ENCODE data around the gene RPA1. TPM values are rescaled to one million over a fixed set of nuclear protein-coding genes. Genes with fewer than 3 reads are reported as not detected.

The RPA1 gene
- total and polyA plus RNA-seq, 10 of the 15 experiments (the other 5 are each of a cell fraction or from before 2014, with no cell fraction given): 35.9 to 198 (median 71.2) TPM

DNA sequence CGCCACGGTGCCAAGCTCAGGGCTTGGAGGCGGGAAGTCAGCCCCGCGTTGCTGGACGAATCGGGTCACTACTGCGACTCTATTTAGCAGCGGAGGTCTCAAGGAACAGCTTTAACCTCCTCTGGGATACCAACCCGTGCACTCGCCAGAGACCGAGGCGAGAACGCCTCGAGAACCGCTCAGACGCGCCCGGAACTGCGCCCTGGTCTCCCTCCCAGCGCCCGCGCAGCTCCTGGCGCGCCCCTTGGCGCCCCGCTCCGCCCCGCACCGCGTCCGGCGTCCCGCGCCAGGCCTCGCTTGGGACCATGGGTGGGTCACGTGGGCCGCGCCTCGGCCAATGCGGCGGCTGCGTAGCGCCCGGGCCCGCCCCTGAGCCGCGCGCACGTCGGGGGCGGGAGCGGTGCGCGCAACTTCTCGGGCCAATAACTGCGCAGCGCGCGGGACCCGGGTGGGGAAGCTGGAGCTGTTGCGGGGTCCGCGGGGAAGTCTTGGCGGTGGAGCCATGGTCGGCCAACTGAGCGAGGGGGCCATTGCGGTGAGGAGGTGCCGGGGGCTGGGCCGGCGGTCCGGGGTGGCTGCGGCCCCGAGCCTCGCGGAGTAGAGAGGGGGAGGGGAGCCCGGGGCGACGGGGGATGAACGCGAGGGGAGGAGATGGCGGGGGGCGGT is at the start of gene RPA1, which contains the start of gene SMYD4 (continued):
- TF ChIP-seq, protein P1, sequence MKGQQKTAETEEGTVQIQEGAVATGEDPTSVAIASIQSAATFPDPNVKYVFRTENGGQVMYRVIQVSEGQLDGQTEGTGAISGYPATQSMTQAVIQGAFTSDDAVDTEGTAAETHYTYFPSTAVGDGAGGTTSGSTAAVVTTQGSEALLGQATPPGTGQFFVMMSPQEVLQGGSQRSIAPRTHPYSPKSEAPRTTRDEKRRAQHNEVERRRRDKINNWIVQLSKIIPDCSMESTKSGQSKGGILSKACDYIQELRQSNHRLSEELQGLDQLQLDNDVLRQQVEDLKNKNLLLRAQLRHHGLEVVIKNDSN (IDR thresholded peaks at IDR 0.05; ENCODE audit: borderline replicate concordance, extremely low read length, insufficient read depth, low read depth, low read length): peak; percentile 99
- TF ChIP-seq, protein P2, sequence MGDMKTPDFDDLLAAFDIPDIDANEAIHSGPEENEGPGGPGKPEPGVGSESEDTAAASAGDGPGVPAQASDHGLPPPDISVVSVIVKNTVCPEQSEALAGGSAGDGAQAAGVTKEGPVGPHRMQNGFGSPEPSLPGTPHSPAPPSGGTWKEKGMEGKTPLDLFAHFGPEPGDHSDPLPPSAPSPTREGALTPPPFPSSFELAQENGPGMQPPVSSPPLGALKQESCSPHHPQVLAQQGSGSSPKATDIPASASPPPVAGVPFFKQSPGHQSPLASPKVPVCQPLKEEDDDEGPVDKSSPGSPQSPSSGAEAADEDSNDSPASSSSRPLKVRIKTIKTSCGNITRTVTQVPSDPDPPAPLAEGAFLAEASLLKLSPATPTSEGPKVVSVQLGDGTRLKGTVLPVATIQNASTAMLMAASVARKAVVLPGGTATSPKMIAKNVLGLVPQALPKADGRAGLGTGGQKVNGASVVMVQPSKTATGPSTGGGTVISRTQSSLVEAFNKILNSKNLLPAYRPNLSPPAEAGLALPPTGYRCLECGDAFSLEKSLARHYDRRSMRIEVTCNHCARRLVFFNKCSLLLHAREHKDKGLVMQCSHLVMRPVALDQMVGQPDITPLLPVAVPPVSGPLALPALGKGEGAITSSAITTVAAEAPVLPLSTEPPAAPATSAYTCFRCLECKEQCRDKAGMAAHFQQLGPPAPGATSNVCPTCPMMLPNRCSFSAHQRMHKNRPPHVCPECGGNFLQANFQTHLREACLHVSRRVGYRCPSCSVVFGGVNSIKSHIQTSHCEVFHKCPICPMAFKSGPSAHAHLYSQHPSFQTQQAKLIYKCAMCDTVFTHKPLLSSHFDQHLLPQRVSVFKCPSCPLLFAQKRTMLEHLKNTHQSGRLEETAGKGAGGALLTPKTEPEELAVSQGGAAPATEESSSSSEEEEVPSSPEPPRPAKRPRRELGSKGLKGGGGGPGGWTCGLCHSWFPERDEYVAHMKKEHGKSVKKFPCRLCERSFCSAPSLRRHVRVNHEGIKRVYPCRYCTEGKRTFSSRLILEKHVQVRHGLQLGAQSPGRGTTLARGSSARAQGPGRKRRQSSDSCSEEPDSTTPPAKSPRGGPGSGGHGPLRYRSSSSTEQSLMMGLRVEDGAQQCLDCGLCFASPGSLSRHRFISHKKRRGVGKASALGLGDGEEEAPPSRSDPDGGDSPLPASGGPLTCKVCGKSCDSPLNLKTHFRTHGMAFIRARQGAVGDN (IDR thresholded peaks at IDR 0.05): peak; percentile 72
- no peak for TF ChIP-seq SPI1 (IDR thresholded peaks at IDR 0.05; ENCODE audit: borderline replicate concordance, insufficient read depth, low read depth, low read length)
- no peak for TF ChIP-seq NFXL1 (IDR thresholded peaks at IDR 0.05; ENCODE audit: borderline replicate concordance)
- TF ChIP-seq CEBPB (IDR thresholded peaks at IDR 0.05; ENCODE audit: borderline replicate concordance in 1 of 2, low read depth in 2 of 2, low read length in 2 of 2): no peak
- TF ChIP-seq IRF4 (IDR thresholded peaks at IDR 0.05; ENCODE audit: low read depth, low read length): no peak
- TF ChIP-seq KAT2A (conservative IDR thresholded peaks at IDR 0.05; ENCODE audit: control insufficient read depth, low read depth, low read length): no peak
- TF ChIP-seq, protein P3, sequence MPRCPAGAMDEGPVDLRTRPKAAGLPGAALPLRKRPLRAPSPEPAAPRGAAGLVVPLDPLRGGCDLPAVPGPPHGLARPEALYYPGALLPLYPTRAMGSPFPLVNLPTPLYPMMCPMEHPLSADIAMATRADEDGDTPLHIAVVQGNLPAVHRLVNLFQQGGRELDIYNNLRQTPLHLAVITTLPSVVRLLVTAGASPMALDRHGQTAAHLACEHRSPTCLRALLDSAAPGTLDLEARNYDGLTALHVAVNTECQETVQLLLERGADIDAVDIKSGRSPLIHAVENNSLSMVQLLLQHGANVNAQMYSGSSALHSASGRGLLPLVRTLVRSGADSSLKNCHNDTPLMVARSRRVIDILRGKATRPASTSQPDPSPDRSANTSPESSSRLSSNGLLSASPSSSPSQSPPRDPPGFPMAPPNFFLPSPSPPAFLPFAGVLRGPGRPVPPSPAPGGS (IDR thresholded peaks at IDR 0.05; ENCODE audit: borderline replicate concordance, insufficient read depth, low read depth, low read length, poor library complexity, severe bottlenecking): no peak
- no peak for TF ChIP-seq MEF2A (IDR thresholded peaks at IDR 0.05; ENCODE audit: insufficient read depth, low read depth, low read length)
- TF ChIP-seq, protein P4, sequence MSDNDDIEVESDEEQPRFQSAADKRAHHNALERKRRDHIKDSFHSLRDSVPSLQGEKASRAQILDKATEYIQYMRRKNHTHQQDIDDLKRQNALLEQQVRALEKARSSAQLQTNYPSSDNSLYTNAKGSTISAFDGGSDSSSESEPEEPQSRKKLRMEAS (IDR thresholded peaks at IDR 0.05; ENCODE audit: low read depth, low read length): peak; percentile 86
- TF ChIP-seq NFYA (IDR thresholded peaks at IDR 0.05; ENCODE audit: borderline replicate concordance, low read depth, low read length): no peak
- TF ChIP-seq YBX1 (IDR thresholded peaks at IDR 0.05): no peak
- TF ChIP-seq HDAC2 (IDR thresholded peaks at IDR 0.05): no peak
- no peak for TF ChIP-seq JUNB (IDR thresholded peaks at IDR 0.05)
- no peak for TF ChIP-seq ESRRA (IDR thresholded peaks at IDR 0.05; ENCODE audit: low read length)
- TF ChIP-seq SUZ12 (IDR thresholded peaks at IDR 0.05; ENCODE audit: unreplicated experiment): no peak
- TF ChIP-seq IKZF2 (IDR thresholded peaks at IDR 0.05): no peak
- TF ChIP-seq, protein P5, sequence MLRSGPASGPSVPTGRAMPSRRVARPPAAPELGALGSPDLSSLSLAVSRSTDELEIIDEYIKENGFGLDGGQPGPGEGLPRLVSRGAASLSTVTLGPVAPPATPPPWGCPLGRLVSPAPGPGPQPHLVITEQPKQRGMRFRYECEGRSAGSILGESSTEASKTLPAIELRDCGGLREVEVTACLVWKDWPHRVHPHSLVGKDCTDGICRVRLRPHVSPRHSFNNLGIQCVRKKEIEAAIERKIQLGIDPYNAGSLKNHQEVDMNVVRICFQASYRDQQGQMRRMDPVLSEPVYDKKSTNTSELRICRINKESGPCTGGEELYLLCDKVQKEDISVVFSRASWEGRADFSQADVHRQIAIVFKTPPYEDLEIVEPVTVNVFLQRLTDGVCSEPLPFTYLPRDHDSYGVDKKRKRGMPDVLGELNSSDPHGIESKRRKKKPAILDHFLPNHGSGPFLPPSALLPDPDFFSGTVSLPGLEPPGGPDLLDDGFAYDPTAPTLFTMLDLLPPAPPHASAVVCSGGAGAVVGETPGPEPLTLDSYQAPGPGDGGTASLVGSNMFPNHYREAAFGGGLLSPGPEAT (IDR thresholded peaks at IDR 0.05; ENCODE audit: low read depth): no peak
- TF ChIP-seq CHD2 (IDR thresholded peaks at IDR 0.05; ENCODE audit: borderline replicate concordance, low read depth, low read length): peak; percentile 60
